HG03354 (cell line): ENCODE results near the gene ICAM2.

Source experiments
- ATAC-seq: cut with Tn5 transposase; IDR thresholded peaks from one replicate; pipeline ENCODE4 v1.9.1; 2021; ENCODE audit warnings: mild to moderate bottlenecking; ENCODE audit not compliant: unreplicated experiment, poor library complexity, severe bottlenecking

Gene ICAM2

GRCh38 chr17:64020056-64020766, at the start of gene ICAM2:
TSS of gene ICAM2 (minus strand) at chr17:64020633. CDS start at chr17:64006691, 13,942 bp downstream.
- peak; percentile 68 for ATAC-seq

- ATAC-seq: no peak
Measured at GRCh38 chr17:64070213-64070612, 49.8 kb upstream of the ICAM2 start.

GRCh38 chr17:64069143-64069542, 48.7 kb upstream of the ICAM2 start:
- no peak for ATAC-seq

- ATAC-seq: no peak
Measured at GRCh38 chr17:64067657-64068056, 47.2 kb upstream of the ICAM2 start.

- no peak for ATAC-seq
Measured at GRCh38 chr17:64066716-64067115, 46.3 kb upstream of the ICAM2 start.

GRCh38 chr17:64065161-64065560, 44.7 kb upstream of the ICAM2 start:
- ATAC-seq: no peak

GRCh38 chr17:64064331-64064730, 43.9 kb upstream of the ICAM2 start:
- no peak for ATAC-seq

GRCh38 chr17:64063766-64064224, 43.4 kb upstream of the ICAM2 start:
- ATAC-seq: no peak

- ATAC-seq: no peak
Measured at GRCh38 chr17:64063088-64063487, 42.7 kb upstream of the ICAM2 start.

GRCh38 chr17:64061178-64061898, 40.9 kb upstream of the ICAM2 start:
- peak; percentile 50 for ATAC-seq

GRCh38 chr17:64060331-64060730, 39.9 kb upstream of the ICAM2 start:
- ATAC-seq: no peak

- no peak for ATAC-seq
Measured at GRCh38 chr17:64059756-64060155, 39.3 kb upstream of the ICAM2 start.

- ATAC-seq: no peak
Measured at GRCh38 chr17:64058621-64059020, 38.2 kb upstream of the ICAM2 start.

GRCh38 chr17:64057701-64058263, 37.3 kb upstream of the ICAM2 start:
- no peak for ATAC-seq

- ATAC-seq: peak; percentile 80
Measured at GRCh38 chr17:64056269-64057005, 36.0 kb upstream of the ICAM2 start.

- ATAC-seq: no peak
Measured at GRCh38 chr17:64055183-64056142, 35.0 kb upstream of the ICAM2 start.

- ATAC-seq: no peak
Measured at GRCh38 chr17:64054304-64054703, 33.9 kb upstream of the ICAM2 start.

- ATAC-seq: no peak
Measured at GRCh38 chr17:64053101-64053500, 32.7 kb upstream of the ICAM2 start.

- ATAC-seq: no peak
Measured at GRCh38 chr17:64051153-64051552, 30.7 kb upstream of the ICAM2 start.
